ENCODE results near the gene TM6SF1. TPM values are rescaled to one million over a fixed set of nuclear protein-coding genes. Genes with fewer than 3 reads are reported as not detected.

Gene TM6SF1
- total RNA-seq, result 25.4 TPM
- long read RNA-seq, transcript TM6SF1-202 (10 exons, 2,074 nt), result major isoform, 36 of 61 reads
- long read RNA-seq, partial matches to known transcripts, result 0 of 61 reads
- long read RNA-seq, other reads (novel, unspliced or antisense), result 22 of 61 reads

DNA sequence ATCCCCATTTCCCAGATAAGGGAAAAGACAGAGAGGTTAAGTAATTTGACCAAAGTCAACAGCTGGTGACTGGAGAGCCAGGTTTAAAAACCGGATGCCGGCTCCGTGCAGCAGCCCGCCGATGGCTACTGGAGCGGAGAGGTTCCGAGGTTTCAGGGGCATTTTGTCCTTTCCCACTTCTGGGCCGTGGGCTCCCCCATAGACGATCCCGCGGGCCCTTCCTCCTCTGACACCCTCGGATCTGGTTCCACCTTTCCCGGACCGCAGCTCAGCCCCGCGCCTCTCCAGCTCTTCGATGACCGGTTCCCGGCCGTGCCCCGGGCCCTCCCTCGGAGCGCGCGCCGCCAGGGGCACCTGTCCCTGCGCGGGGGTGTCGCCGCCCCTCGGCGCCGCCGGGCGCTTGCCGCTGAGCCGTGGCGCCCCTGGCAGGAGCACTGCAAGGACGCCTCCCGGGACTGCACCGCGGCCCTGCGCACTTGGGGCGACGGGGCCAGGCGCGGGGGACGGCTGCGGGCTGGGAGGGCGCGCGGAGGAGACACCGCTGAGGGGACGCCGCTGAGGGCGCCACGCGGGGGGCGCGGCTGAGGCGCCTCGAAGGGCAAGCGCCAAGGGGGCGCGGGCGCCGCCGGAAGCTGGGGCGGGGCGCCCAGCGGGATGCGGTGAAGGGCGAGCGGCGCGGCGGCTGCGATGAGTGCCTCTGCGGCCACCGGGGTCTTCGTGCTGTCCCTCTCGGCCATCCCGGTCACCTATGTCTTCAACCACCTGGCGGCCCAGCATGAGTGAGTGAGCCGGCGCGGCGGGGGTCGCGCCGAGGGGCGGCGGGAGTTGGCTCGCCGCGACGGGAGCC is at the start of gene TM6SF1:
TSS of gene TM6SF1 (plus strand) at position 652 of the 847 bp plus-strand sequence. CDS start at position 688, 36 bp downstream.
- TF ChIP-seq CTCF (IDR thresholded peaks at IDR 0.05), result no peak
- Histone ChIP-seq H3K4me1 (peaks cover 10% of the 10 kb centered on the region), H3K36me3 (no peaks in the 10 kb centered on the region), H3K9me3 (no peaks in the 10 kb centered on the region), H3K4me3 (peak within 1 kb of the TSS; percentile 67), H3K27ac (peak within 1 kb of the TSS; percentile 87), H3K27me3 (no peaks in the 10 kb centered on the region)
- DNase-seq (peak; percentile 72), ATAC-seq (peak; percentile 32)
- intact Hi-C loops (cut with DNase I), result no loop called here

GRCh38 chr15:83057696-83058376 is 49.6 kb upstream of the TM6SF1 start:
- TF ChIP-seq CTCF (IDR thresholded peaks at IDR 0.05), result no peak
- intact Hi-C loops (cut with DNase I), result no loop called here
- DNase-seq (no peak), ATAC-seq (no peak)
- Histone ChIP-seq H3K36me3 (peaks cover 31% of the 10 kb centered on the region), H3K27me3 (no peaks in the 10 kb centered on the region), H3K4me3 (no peak overlapping the region), H3K4me1 (peaks cover 32% of the 10 kb centered on the region), H3K27ac (no peak overlapping the region), H3K9me3 (no peaks in the 10 kb centered on the region)

- DNase-seq (no peak), ATAC-seq (no peak)
- no peak for TF ChIP-seq CTCF (IDR thresholded peaks at IDR 0.05)
- H3K36me3 ChIP-seq, result no peaks in the 10 kb centered on the region
- H3K4me1 ChIP-seq, result peaks cover 62% of the 10 kb centered on the region
- intact Hi-C loops (cut with DNase I), result no loop called here
- no peaks in the 10 kb centered on the region for H3K27me3 ChIP-seq
- H3K9me3 ChIP-seq, result no peaks in the 10 kb centered on the region
- H3K27ac ChIP-seq, result no peak overlapping the region
- no peak overlapping the region for H3K4me3 ChIP-seq
These were observed 45.8 kb upstream of the TM6SF1 start for GRCh38 chr15:83061680-83062079.

DNA sequence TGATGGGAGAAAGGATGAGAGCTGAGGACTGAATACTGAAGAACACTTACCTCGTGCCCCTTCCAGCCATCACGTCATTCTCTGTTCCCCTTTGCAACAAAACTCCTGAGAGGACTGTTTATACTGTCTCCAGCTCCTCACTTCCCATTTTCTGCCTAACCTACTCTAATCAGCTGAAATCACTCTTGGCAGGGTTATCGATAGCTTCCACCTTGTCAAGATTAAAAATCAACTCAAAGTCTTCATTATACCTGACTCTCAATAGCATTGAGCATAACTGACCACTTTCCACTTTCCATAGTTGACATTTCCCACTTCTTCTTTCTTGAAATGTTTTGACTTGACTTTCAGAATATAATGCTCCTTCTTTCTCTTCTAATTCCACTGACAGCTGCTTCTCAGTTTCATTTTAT is 44.7 kb upstream of the TM6SF1 start:
- Histone ChIP-seq H3K9me3 (no peaks in the 10 kb centered on the region), H3K4me3 (no peak overlapping the region), H3K27me3 (no peaks in the 10 kb centered on the region), H3K36me3 (no peaks in the 10 kb centered on the region), H3K27ac (peak overlapping the region; percentile 27), H3K4me1 (peaks cover 53% of the 10 kb centered on the region)
- ATAC-seq (no peak), DNase-seq (no peak)
- intact Hi-C loops (cut with DNase I), result no loop called here
- no peak for TF ChIP-seq CTCF (IDR thresholded peaks at IDR 0.05)

GRCh38 chr15:83063551-83063950 is 43.9 kb upstream of the TM6SF1 start:
- ATAC-seq (no peak), DNase-seq (no peak)
- Histone ChIP-seq H3K36me3 (no peaks in the 10 kb centered on the region), H3K9me3 (no peaks in the 10 kb centered on the region), H3K27me3 (no peaks in the 10 kb centered on the region), H3K4me3 (peak overlapping the region; percentile 97), H3K4me1 (peaks cover 46% of the 10 kb centered on the region), H3K27ac (peak overlapping the region; percentile 6)
- no peak for TF ChIP-seq CTCF (IDR thresholded peaks at IDR 0.05)
- intact Hi-C loops (cut with DNase I), result no loop called here
